HepG2 (cell line): ENCODE data around the gene STK32B.

Experiments
- E2F5 ChIP-seq: sonication (generic); formaldehyde crosslinking; conservative IDR thresholded peaks from 2 replicates; pipeline ENCODE4 v1.4.0; 2020; ENCODE audit warnings: missing genetic modification reagents
- NFIB ChIP-seq: sonication (generic); formaldehyde crosslinking; IDR thresholded peaks from 2 replicates; pipeline ENCODE4 v1.9.0; 2021; ENCODE audit warnings: missing genetic modification reagents, mild to moderate bottlenecking, borderline replicate concordance
- POLR2A ChIP-seq, 2 experiments: IDR thresholded peaks; 2 replicates each; pipeline ENCODE4 v1.6.1; 2011; ENCODE audit warnings: low read depth in 2 of 2, low read length in 2 of 2, mild to moderate bottlenecking in 1 of 2, moderate library complexity in 1 of 2; ENCODE audit not compliant: insufficient read depth in 1 of 2
- POLR2AphosphoS5 ChIP-seq: IDR thresholded peaks from 2 replicates; pipeline ENCODE4 v1.6.1; 2012; ENCODE audit warnings: low read depth, low read length
- RBM39 ChIP-seq: fragments of 200-400 bp; formaldehyde crosslinking; IDR thresholded peaks from one replicate; pipeline ENCODE4 v1.6.1; 2018; ENCODE audit warnings: antibody characterized with exemption, mild to moderate bottlenecking, low read depth, low read length; ENCODE audit not compliant: poor library complexity, severe bottlenecking
- RFX5 ChIP-seq: IDR thresholded peaks from 2 replicates; pipeline ENCODE4 v1.6.1; 2011; ENCODE audit warnings: low read depth, low read length, improper control_type of control experiment
- ZHX1 ChIP-seq: sonication (generic); formaldehyde crosslinking; IDR thresholded peaks from 2 replicates; pipeline ENCODE4 v1.8.1; 2022; ENCODE audit warnings: low read depth, mild to moderate bottlenecking, missing genetic modification reagents

- TF ChIP-seq RFX5 (no peak), POLR2A (IDR thresholded peaks at IDR 0.05; ENCODE audit: insufficient read depth in 1 of 2, low read depth in 2 of 2, low read length in 2 of 2) (no peak), POLR2AphosphoS5 (no peak), ZHX1 (CRISPR knock-in tag) (no peak), NFIB (CRISPR knock-in tag) (no peak), RBM39 (no peak), E2F5 (no peak)
Measured at GRCh38 chr4:5030221-5030620, 21.1 kb upstream of the STK32B start.
